Thyroid gland (tissue), 4 donors: ENCODE results near the gene NCKAP1.

ENCODE experiments used
- CTCF ChIP-seq, 6 experiments: fragments of 200-600 bp in 3 of 6; fragments of 450-650 bp in 3 of 6; sonication (generic) in 3 of 6; IDR thresholded peaks; one replicate each; pipeline ENCODE4 v1.5.1; 2016 to 2019; ENCODE audit warnings: antibody characterized with exemption in 6 of 6, mild to moderate bottlenecking in 2 of 6, inconsistent platforms in 1 of 6, moderate library complexity in 1 of 6
- POLR2A ChIP-seq, 2 donors: fragments of 450-650 bp; IDR thresholded peaks; one replicate each; pipeline ENCODE4 v1.6.1; 2017; ENCODE audit warnings: antibody characterized with exemption in 2 of 2, mild to moderate bottlenecking in 2 of 2, moderate library complexity in 1 of 2

GRCh38 chr2:182977463-182977862 lies 60.8 kb downstream of the NCKAP1 start:
- no peak for TF ChIP-seq POLR2A (IDR thresholded peaks at IDR 0.05)
- TF ChIP-seq CTCF (IDR thresholded peaks at IDR 0.05), result no peak
